OCI-LY3 (cell line): Measurements from ENCODE around the gene AFAP1.

ENCODE experiments used
- H2AFZ ChIP-seq: fragments of 200-600, 300-600 bp; shearing (Covaris generic); 2 replicates; pipeline ENCODE4 v1.6.0; 2014; ENCODE audit warnings: antibody characterized with exemption, low read depth, low read length
- H3K27ac ChIP-seq: fragments of 200-600, 300-600 bp; sonication (generic); 2 replicates; pipeline ENCODE4 v1.5.1; 2014; ENCODE audit warnings: mild to moderate bottlenecking, low read length, moderate library complexity, mixed read lengths
- H3K27me3 ChIP-seq: fragments of 200-600, 300-600 bp; sonication (generic); 2 replicates; pipeline ENCODE4 v1.6.1; 2014; ENCODE audit warnings: low read depth, low read length, mixed read lengths
- H3K36me3 ChIP-seq: fragments of 200-600, 300-600 bp; sonication (generic); replicated peaks from 2 replicates; pipeline ENCODE3; 2014; ENCODE audit warnings: low read depth, low read length, mixed read lengths
- H3K4me1 ChIP-seq: fragments of 300-600, 200-600 bp; sonication (generic); 2 replicates; pipeline ENCODE4 v1.6.1; 2014; ENCODE audit warnings: low read length, mixed read lengths
- H3K4me2 ChIP-seq: fragments of 200-600, 300-600 bp; sonication (generic); 2 replicates; pipeline ENCODE4 v1.6.1; 2014; ENCODE audit warnings: low read length, mixed read lengths
- H3K4me3 ChIP-seq: fragments of 300-600, 200-600 bp; sonication (generic); 2 replicates; pipeline ENCODE4 v1.5.1; 2014; ENCODE audit warnings: antibody characterized with exemption, mild to moderate bottlenecking, low read length, moderate library complexity
- H3K79me2 ChIP-seq: fragments of 300-600, 200-600 bp; shearing (Covaris generic); 2 replicates; pipeline ENCODE4 v1.6.1; 2014; ENCODE audit warnings: mild to moderate bottlenecking, low read length, mixed read lengths
- H3K9ac ChIP-seq: fragments of 300-600, 200-600 bp; shearing (Covaris generic); 2 replicates; pipeline ENCODE4 v1.6.0; 2014; ENCODE audit warnings: mild to moderate bottlenecking, low read length, moderate library complexity
- H3K9me3 ChIP-seq: fragments of 200-600, 300-600 bp; shearing (Covaris generic); 2 replicates; pipeline ENCODE4 v1.6.1; 2014; ENCODE audit warnings: low read length, mixed read lengths; ENCODE audit not compliant: insufficient read depth
- H4K20me1 ChIP-seq: fragments of 200-600, 300-600 bp; sonication (generic); 2 replicates; pipeline ENCODE4 v1.6.1; 2016; ENCODE audit warnings: low read length, mixed read lengths; ENCODE audit not compliant: insufficient read depth
- CTCF ChIP-seq: fragments of 200-600, 300-600 bp; sonication (generic); IDR thresholded peaks from 2 replicates; pipeline ENCODE4 v1.5.1; 2014; ENCODE audit warnings: antibody characterized with exemption, low read length, low read depth
- EZH2phosphoT487 ChIP-seq: fragments of 200-600 bp; shearing (Covaris generic); IDR thresholded peaks from 2 replicates; pipeline ENCODE4 v1.6.1; 2018; ENCODE audit warnings: antibody characterized with exemption, mixed run types, low read depth

AFAP1 gene

DNA sequence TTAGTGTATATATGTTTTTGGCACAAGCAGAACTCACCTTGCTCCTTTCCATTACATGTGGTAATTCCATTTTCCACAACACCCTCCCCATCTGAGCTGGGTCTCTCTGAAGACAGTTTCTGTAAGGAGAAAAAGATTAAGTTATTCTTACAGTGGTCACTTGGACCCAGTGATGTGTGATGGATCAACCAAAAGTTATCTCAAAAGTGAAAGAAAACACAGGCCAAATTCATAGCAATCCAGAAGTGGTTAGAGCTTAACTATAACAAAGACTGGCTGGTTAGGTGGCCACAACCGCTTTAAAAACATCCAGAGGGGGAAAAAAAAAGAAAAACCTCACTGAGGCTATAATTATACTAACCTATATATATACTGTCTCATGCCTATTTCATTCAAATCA is 123.7 kb downstream of the AFAP1 start:
- Histone ChIP-seq H3K4me1 (no peaks in the 10 kb centered on the region), H3K79me2 (no peaks in the 10 kb centered on the region)

DNA sequence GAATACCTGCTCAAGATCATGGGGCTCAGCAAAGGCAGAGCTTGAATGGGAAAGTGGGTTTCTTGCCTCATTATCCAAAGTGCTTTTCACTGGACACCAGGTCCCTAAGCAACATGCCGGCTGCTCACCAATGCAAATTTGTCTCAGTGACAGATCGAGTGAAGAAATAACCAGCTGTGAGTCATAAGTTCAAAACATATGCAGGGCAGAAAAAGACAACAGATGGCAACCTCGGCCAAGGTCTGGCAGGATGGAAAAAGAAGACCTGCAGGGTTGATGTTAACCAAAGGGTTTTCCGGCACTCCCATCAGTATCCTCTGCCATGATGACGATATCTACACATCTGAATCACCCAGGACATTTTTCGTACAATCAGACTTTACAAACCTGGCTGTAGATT is 124.1 kb downstream of the AFAP1 start:
- Histone ChIP-seq H3K4me1 (no peaks in the 10 kb centered on the region), H3K36me3 (no peaks in the 10 kb centered on the region), H3K4me2 (no peak overlapping the region), H3K9ac (no peak overlapping the region), H3K9me3 (no peaks in the 10 kb centered on the region), H3K27ac (no peak overlapping the region), H3K27me3 (peaks cover 14% of the 10 kb centered on the region), H4K20me1 (no peaks in the 10 kb centered on the region), H3K4me3 (no peak overlapping the region), H2AFZ (no peak overlapping the region), H3K79me2 (no peaks in the 10 kb centered on the region)
- TF ChIP-seq EZH2phosphoT487 (no peak), CTCF (no peak)

More for the DNA sequence above, 123.7 kb downstream of the AFAP1 start:
- H3K27me3 ChIP-seq = peaks cover 14% of the 10 kb centered on the region
- no peaks in the 10 kb centered on the region for H4K20me1 ChIP-seq
- no peak overlapping the region for H3K9ac ChIP-seq
- H3K36me3 ChIP-seq = no peaks in the 10 kb centered on the region
- no peak overlapping the region for H3K4me2 ChIP-seq
- H2AFZ ChIP-seq = no peak overlapping the region
- H3K4me3 ChIP-seq = no peak overlapping the region
- H3K9me3 ChIP-seq = no peaks in the 10 kb centered on the region
- TF ChIP-seq CTCF (no peak), EZH2phosphoT487 (no peak)
- no peak overlapping the region for H3K27ac ChIP-seq

DNA sequence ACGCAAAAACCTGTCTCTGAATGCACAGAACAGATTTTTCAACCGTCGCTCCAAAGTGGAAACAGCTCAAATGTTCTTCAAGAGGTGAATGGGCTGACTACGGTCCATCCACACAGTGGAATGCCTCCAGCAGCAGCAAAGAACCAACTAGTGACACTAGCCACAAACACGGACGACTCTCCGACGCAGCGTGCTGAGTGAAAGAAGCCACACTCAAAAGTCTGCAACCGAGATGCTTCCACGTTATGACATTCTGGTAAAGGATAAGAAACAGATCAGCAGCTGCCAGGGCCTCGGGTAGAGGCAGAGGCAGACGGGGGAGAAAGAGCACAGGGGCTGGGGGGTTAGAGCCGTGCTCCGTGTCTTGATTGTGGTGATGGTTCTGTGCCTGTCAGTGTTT is 125.2 kb downstream of the AFAP1 start:
- TF ChIP-seq CTCF (no peak), EZH2phosphoT487 (no peak)
- Histone ChIP-seq H4K20me1 (no peaks in the 10 kb centered on the region), H3K9me3 (no peaks in the 10 kb centered on the region), H3K4me3 (no peak overlapping the region), H2AFZ (no peak overlapping the region), H3K27me3 (peaks cover 13% of the 10 kb centered on the region), H3K36me3 (no peaks in the 10 kb centered on the region), H3K4me2 (no peak overlapping the region), H3K27ac (no peak overlapping the region), H3K4me1 (no peaks in the 10 kb centered on the region), H3K9ac (no peak overlapping the region), H3K79me2 (no peaks in the 10 kb centered on the region)

GRCh38 chr4:7813674-7814073 is 126.0 kb downstream of the AFAP1 start:
- Histone ChIP-seq H2AFZ (no peak overlapping the region), H3K4me2 (no peak overlapping the region), H4K20me1 (no peaks in the 10 kb centered on the region), H3K4me1 (no peaks in the 10 kb centered on the region), H3K27me3 (peaks cover 9% of the 10 kb centered on the region), H3K4me3 (no peak overlapping the region), H3K27ac (no peak overlapping the region), H3K36me3 (no peaks in the 10 kb centered on the region), H3K79me2 (no peaks in the 10 kb centered on the region), H3K9me3 (no peaks in the 10 kb centered on the region), H3K9ac (no peak overlapping the region)
- TF ChIP-seq EZH2phosphoT487 (no peak), CTCF (no peak)
